SJCRH30 (cell line): ENCODE data around the gene MBD3. TPM values are rescaled to one million over a fixed set of nuclear protein-coding genes. Genes with fewer than 3 reads are reported as not detected.

ENCODE experiments used
- DNase-seq, 2 experiments: peaks; one replicate each; pipeline ENCODE4 v3.0.0-alpha.2; 2015 to 2020
- H3K27ac ChIP-seq: fragments of 250-450 bp; sonication (Bioruptor Pico); 2 replicates; pipeline ENCODE4 v1.5.1; 2020; ENCODE audit warnings: mild to moderate bottlenecking, moderate library complexity
- H3K27me3 ChIP-seq: fragments of 250-450 bp; sonication (Bioruptor Pico); 2 replicates; pipeline ENCODE4 v1.5.1; 2020; ENCODE audit warnings: mild to moderate bottlenecking, moderate library complexity
- H3K36me3 ChIP-seq: fragments of 250-450 bp; sonication (Bioruptor Pico); 2 replicates; pipeline ENCODE4 v1.5.1; 2020; ENCODE audit warnings: mild to moderate bottlenecking, moderate library complexity
- H3K4me1 ChIP-seq: fragments of 250-450 bp; sonication (Bioruptor Pico); 2 replicates; pipeline ENCODE4 v1.5.1; 2020; ENCODE audit warnings: mild to moderate bottlenecking, moderate library complexity
- H3K4me3 ChIP-seq: fragments of 250-450 bp; sonication (Bioruptor Pico); 2 replicates; pipeline ENCODE4 v1.5.1; 2020; ENCODE audit warnings: mild to moderate bottlenecking, moderate library complexity
- H3K9me3 ChIP-seq: fragments of 250-450 bp; sonication (Bioruptor Pico); replicated peaks from 2 replicates; pipeline ENCODE4 v1.5.1; 2020; ENCODE audit warnings: mild to moderate bottlenecking, moderate library complexity
- total RNA-seq: library from RNA; depleted of rRNA; stranded (reverse); fragments of >200 nt; shearing (Covaris generic); gene quantifications from 2 replicates; pipeline ENCODE4 v1.2.3, GENCODE V29; 2014

Gene MBD3
- total RNA-seq, 1 experiment from 2014 or later: 99.8 TPM

DNA sequence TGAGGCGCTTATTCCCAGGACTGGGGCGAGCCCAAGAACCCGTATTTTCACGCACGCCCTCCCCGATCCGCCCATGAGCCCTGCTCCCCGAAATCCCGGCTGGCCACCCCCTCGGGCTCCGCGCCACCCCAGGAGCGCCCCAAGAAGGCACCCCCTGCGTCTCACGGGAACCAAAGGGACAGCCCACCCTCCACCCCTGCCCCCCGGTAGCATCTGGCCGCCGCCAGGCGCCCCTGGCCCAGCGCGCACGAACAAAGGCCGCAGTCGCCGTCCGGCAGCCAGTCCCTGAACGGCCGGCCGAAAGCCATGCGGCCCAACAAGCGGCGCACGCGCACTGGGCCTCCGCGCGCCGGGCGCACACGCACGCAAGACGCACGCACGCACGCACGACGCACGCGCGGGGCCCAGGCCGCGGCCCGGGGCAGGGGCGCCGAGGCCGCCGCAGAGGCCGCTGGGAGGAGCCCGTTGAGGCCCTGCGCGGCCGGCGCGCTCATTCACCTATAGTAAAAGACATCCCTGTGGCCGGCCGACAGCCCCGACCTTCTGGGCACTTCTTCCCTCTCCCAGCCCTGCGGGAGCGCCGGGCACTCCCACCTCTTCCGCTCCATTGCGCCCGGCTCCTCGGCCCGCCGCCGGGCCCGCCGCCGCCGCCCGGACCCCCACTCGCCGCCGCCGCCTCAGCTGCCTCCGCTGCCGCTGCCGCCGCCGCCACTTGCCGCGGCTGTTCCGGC is 476 bp downstream of the MBD3 start:
- peak overlapping the region; percentile 93 for H3K4me3 ChIP-seq
- no peaks in the 10 kb centered on the region for H3K4me1 ChIP-seq
- no peaks in the 10 kb centered on the region for H3K27me3 ChIP-seq
- DNase-seq: peak; percentile 79 to 89
- peaks cover 6% of the 10 kb centered on the region; the same call in 1 of the 2 replicates for H3K36me3 ChIP-seq
- no peaks in the 10 kb centered on the region for H3K9me3 ChIP-seq
- peak overlapping the region; percentile 96 for H3K27ac ChIP-seq

DNA sequence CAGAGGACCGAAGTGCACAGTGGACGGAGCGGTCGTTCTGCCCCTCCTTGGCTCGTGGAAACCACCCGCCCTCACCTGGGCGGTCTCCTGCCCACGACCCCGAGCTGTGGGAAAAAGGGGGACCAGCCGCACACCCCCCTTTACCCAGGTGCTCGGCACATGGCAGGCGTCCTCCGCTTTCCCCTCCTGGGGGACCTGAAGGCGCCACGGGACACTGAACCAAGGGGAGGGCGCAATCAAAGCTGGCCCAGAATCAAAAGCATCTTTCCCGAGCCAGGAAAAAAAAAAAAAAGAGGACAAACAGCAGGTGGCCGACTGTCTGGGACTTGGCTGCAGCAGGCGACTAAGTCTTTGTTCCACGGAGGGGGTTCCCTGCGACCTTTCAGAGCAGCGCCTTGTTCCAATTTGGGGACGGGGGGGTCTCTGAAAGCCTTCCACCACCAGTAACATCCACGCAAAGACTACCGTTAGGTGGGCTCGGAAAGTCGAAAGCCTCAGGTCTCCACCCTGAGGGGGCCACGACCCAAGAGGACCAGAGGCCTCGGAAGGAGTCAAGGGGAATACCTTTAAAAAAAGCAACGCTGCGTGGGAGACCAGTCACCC is 1.1 kb downstream of the MBD3 start:
- peak; percentile 39 to 53 for DNase-seq
- no peaks in the 10 kb centered on the region for H3K9me3 ChIP-seq
- peak overlapping the region; percentile 93 for H3K4me3 ChIP-seq
- peak overlapping the region; percentile 96 for H3K27ac ChIP-seq
- no peaks in the 10 kb centered on the region for H3K4me1 ChIP-seq
- no peaks in the 10 kb centered on the region for H3K27me3 ChIP-seq
- H3K36me3 ChIP-seq: peaks cover 6% of the 10 kb centered on the region; the same call in 1 of the 2 replicates

DNA sequence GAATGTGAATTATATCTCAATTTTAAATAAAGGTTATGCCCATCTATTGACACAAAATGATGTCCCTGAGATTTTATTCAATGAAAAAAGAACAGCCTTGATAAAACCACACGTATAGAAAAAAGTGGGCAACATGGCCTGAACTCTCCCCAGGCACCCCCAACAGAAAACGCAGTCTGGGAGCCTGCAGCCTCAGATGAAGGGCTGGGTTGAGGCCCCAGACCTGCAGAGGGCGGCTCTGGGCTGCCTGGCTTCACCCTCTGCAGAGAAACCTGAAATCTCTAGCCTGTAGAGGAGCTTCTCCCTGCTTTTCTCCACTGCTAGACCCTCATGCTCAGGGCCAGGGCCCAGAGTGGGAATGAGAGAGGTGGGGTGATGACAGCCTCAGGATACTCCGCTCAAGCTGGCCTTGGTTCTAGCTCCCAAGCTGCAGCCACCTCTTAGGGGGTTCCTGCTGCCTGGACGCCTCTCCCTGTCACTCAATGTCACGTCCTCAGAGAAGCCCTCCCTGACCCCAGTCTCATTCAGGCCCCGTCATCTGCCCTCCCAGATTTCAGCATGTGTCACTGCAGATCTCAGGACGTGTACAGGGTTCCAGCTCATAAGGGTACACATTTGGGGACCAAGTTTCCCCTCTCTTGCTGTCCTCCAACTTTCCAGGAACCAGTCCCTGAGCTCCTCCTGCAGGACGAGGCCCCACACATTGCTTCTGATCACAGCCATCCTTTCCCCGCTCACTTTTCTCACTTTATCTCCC is 1.8 kb downstream of the MBD3 start:
- H3K4me1 ChIP-seq: no peaks in the 10 kb centered on the region
- peak in 1 of 2 experiments; percentile 30 for DNase-seq
- H3K4me3 ChIP-seq: peak overlapping the region; percentile 93
- peaks cover 11% of the 10 kb centered on the region; the same call in 1 of the 2 replicates for H3K36me3 ChIP-seq
- no peaks in the 10 kb centered on the region for H3K27me3 ChIP-seq
- peak overlapping the region; percentile 96 for H3K27ac ChIP-seq
- H3K9me3 ChIP-seq: no peaks in the 10 kb centered on the region

GRCh38 chr19:1587872-1588271 is 4.8 kb downstream of the MBD3 start:
- H3K9me3 ChIP-seq: no peaks in the 10 kb centered on the region
- no peak overlapping the region for H3K27ac ChIP-seq
- H3K4me1 ChIP-seq: no peaks in the 10 kb centered on the region
- H3K27me3 ChIP-seq: no peaks in the 10 kb centered on the region
- no peak for DNase-seq
- peaks cover 34% of the 10 kb centered on the region for H3K36me3 ChIP-seq
- no peak overlapping the region for H3K4me3 ChIP-seq

DNA sequence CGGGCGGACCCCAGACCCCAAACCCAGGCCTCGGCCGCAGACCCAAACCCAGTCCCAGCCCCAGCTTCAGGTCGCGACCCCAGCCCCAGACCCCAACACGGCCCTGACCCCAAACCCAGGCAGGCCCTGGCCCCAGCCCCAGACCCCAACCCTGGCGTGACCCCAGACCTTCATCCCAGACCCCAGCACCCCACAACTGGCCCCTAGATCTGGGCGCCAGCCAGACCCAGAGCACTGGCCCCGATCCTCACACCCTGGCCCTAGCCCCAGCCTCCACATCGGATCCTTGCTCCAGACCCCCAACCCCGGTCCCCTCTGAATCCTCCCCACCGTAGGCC is 7.5 kb downstream of the MBD3 start:
- Histone ChIP-seq H3K27ac (no peak overlapping the region), H3K36me3 (peaks cover 50% of the 10 kb centered on the region), H3K27me3 (no peaks in the 10 kb centered on the region), H3K9me3 (no peaks in the 10 kb centered on the region), H3K4me1 (no peaks in the 10 kb centered on the region), H3K4me3 (no peak overlapping the region)
- no peak for DNase-seq

- no peak overlapping the region for H3K27ac ChIP-seq
- H3K9me3 ChIP-seq: no peaks in the 10 kb centered on the region
- no peak overlapping the region for H3K4me3 ChIP-seq
- DNase-seq: no peak
- H3K27me3 ChIP-seq: no peaks in the 10 kb centered on the region
- H3K4me1 ChIP-seq: no peaks in the 10 kb centered on the region
- H3K36me3 ChIP-seq: peaks cover 55% of the 10 kb centered on the region
Observed at GRCh38 chr19:1584500-1585242, 8.0 kb downstream of the MBD3 start.

DNA sequence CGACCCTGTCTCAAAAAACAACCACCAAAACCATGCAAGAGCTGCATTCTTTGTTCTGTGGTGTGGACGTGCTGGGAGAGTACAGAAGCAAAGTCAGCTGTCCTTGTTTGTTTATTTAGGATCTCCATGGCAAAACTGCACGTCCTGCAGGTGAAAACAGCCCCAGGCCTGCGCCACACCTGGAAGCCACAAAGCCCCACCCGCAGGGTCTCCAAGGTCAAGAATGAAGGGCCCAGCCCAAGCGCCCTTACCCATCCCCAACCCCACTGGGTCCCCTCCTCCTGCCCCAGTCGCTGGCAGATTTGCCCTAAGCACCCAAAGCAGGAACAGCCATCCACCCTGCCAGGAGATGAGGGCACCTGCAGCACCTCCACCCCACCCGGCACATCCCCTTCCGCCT is 10.5 kb downstream of the MBD3 start:
- no peak overlapping the region for H3K27ac ChIP-seq
- peaks cover 58% of the 10 kb centered on the region for H3K36me3 ChIP-seq
- H3K4me3 ChIP-seq: no peak overlapping the region
- DNase-seq: no peak
- H3K4me1 ChIP-seq: no peaks in the 10 kb centered on the region
- H3K9me3 ChIP-seq: no peaks in the 10 kb centered on the region
- no peaks in the 10 kb centered on the region for H3K27me3 ChIP-seq

- peaks cover 63% of the 10 kb centered on the region for H3K36me3 ChIP-seq
- no peak for DNase-seq
- H3K9me3 ChIP-seq: no peaks in the 10 kb centered on the region
Observed at GRCh38 chr19:1580957-1581356, 11.7 kb downstream of the MBD3 start.

GRCh38 chr19:1580382-1580781 is 12.3 kb downstream of the MBD3 start:
- H3K4me3 ChIP-seq: no peak overlapping the region
- no peaks in the 10 kb centered on the region for H3K27me3 ChIP-seq
- peaks cover 57% of the 10 kb centered on the region for H3K36me3 ChIP-seq
- DNase-seq: no peak
- H3K4me1 ChIP-seq: no peaks in the 10 kb centered on the region
- no peak overlapping the region for H3K27ac ChIP-seq
- H3K9me3 ChIP-seq: no peaks in the 10 kb centered on the region

More at GRCh38 chr19:1580957-1581356, 11.7 kb downstream of the MBD3 start:
- Histone ChIP-seq H3K27ac (no peak overlapping the region), H3K4me3 (no peak overlapping the region), H3K27me3 (no peaks in the 10 kb centered on the region), H3K4me1 (no peaks in the 10 kb centered on the region)

- no peak overlapping the region for H3K4me3 ChIP-seq
- H3K27ac ChIP-seq: no peak overlapping the region
- no peaks in the 10 kb centered on the region for H3K4me1 ChIP-seq
- no peaks in the 10 kb centered on the region for H3K27me3 ChIP-seq
- no peaks in the 10 kb centered on the region for H3K9me3 ChIP-seq
- DNase-seq: no peak
- peaks cover 49% of the 10 kb centered on the region for H3K36me3 ChIP-seq
Observed at GRCh38 chr19:1579222-1579621, 13.4 kb downstream of the MBD3 start.

DNA sequence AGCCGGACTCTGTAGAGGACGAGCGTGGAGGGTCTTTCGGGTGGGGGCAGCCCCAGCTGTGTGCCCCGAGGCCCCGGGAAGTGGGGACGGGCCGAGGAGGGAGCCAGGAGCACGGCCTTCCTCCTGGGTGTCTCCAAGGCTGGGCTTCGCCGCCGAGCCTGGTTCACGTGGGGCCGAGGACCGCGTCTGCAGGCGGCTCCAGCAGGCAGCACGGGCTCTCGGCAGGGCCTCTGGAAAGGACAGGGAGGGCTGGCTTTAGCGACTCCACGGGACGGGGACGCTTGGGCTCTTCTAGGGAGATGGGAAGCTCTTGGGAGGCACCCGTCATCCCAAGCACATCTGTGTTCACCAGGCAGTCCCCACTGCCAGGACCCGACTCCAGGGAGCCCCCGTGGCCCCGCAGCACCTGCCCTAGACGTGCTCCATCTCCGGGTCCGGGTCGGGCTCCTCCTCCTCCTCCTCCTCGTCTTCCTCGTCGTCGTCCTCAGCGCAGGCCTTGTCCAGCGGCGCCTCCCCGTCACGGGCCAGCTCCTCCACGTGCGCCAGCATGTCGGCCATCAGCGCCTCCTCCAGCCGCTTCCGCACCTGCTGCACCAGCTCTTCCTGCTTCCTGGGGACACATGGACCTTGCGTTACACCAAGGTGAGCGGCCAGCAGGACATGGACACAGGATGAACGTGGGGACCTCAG is 14.6 kb downstream of the MBD3 start:
- H3K4me1 ChIP-seq: no peaks in the 10 kb centered on the region
- H3K4me3 ChIP-seq: no peak overlapping the region
- peaks cover 40% of the 10 kb centered on the region for H3K36me3 ChIP-seq
- no peaks in the 10 kb centered on the region for H3K27me3 ChIP-seq
- no peak for DNase-seq
- H3K27ac ChIP-seq: no peak overlapping the region
- H3K9me3 ChIP-seq: no peaks in the 10 kb centered on the region

GRCh38 chr19:1577090-1577928 is 15.4 kb downstream of the MBD3 start:
- DNase-seq: no peak
- H3K36me3 ChIP-seq: peaks cover 35% of the 10 kb centered on the region
- H3K4me1 ChIP-seq: no peaks in the 10 kb centered on the region
- H3K9me3 ChIP-seq: no peaks in the 10 kb centered on the region
- H3K27ac ChIP-seq: no peak overlapping the region
- H3K27me3 ChIP-seq: no peaks in the 10 kb centered on the region
- no peak overlapping the region for H3K4me3 ChIP-seq

- peaks cover 31% of the 10 kb centered on the region for H3K36me3 ChIP-seq
- no peaks in the 10 kb centered on the region for H3K4me1 ChIP-seq
- no peak for DNase-seq
Observed at GRCh38 chr19:1576242-1577089, 16.2 kb downstream of the MBD3 start.

More at GRCh38 chr19:1576242-1577089, 16.2 kb downstream of the MBD3 start:
- H3K27ac ChIP-seq: no peak overlapping the region
- no peak overlapping the region for H3K4me3 ChIP-seq
- no peaks in the 10 kb centered on the region for H3K9me3 ChIP-seq
- H3K27me3 ChIP-seq: no peaks in the 10 kb centered on the region
